Adipocyte (in vitro differentiated cells): ENCODE results near the gene KIF17.
"Not testable (repeated sequence)": the region's sequence is repeated elsewhere in the genome, so short reads cannot be mapped to it uniquely, and the experiment has no call there.

Source experiments
- DNase-seq: peaks from one replicate; pipeline ENCODE4 v3.0.0-alpha.2; 2015; ENCODE audit warnings: low read depth
- H3K27me3 ChIP-seq: replicated peaks from 2 replicates; pipeline ENCODE4 v1.7.0; 2013; ENCODE audit warnings: mild to moderate bottlenecking, low read length, moderate library complexity; ENCODE audit not compliant: control insufficient read depth, insufficient read depth
- H3K36me3 ChIP-seq: 2 replicates; pipeline ENCODE4 v1.7.0; 2013; ENCODE audit warnings: low read length, mild to moderate bottlenecking, moderate library complexity; ENCODE audit not compliant: control insufficient read depth, insufficient read depth, severe bottlenecking
- H3K4me1 ChIP-seq: 2 replicates; pipeline ENCODE4 v1.7.0; 2013; ENCODE audit warnings: mild to moderate bottlenecking, low read length, moderate library complexity; ENCODE audit not compliant: control insufficient read depth, insufficient read depth
- H3K4me3 ChIP-seq: 2 replicates; pipeline ENCODE4 v1.7.0; 2013; ENCODE audit warnings: mild to moderate bottlenecking, low read length, moderate library complexity
- H3K9ac ChIP-seq: 2 replicates; pipeline ENCODE4 v1.7.0; 2013; ENCODE audit warnings: mild to moderate bottlenecking, low read length, moderate library complexity
- H3K9me3 ChIP-seq: 2 replicates; pipeline ENCODE4 v1.7.0; 2013; ENCODE audit warnings: mild to moderate bottlenecking, low read length, moderate library complexity; ENCODE audit not compliant: control insufficient read depth

Gene KIF17

DNA sequence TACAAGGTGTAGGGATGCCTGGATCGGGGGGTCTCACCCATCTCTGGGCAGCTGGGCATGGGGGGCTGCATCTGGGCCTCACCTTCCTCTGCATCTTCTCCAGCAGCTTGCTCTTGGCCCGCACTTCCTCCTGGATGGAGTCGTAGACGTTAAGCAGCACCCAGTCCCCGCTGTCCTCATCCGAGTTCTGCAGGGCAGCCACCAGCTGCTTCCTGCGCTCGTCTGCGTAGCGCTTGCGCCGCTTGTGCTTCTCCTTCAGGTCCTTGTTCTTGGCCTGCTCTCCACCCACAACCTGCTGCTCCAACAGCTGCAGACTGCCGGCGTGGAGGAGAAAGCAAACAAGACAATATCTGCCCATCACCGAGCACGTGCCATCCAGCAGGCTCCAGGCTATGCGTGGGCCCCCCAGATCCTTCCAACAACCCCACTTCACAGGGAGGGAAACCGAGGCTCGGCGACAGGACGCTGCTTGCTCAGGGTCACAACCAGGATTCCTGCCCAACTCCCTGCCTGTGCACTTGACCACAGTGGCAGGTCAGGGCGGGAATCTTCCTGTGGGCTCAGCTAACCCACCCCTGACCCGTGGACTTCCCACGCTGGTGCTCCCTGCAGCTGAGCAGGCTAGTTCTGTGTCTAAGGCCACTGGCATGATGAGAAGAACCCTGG, 35.1 kb downstream of the KIF17 start:
- H3K4me3 ChIP-seq, result no peak overlapping the region
- DNase-seq, result no peak
- no peaks in the 10 kb centered on the region for H3K9me3 ChIP-seq
- H3K9ac ChIP-seq, result no peak overlapping the region
- no peaks in the 10 kb centered on the region for H3K4me1 ChIP-seq
- no peaks in the 10 kb centered on the region for H3K36me3 ChIP-seq
- peaks cover 10% of the 10 kb centered on the region for H3K27me3 ChIP-seq

GRCh38 chr1:20681999-20682398, 35.8 kb downstream of the KIF17 start:
- Histone ChIP-seq H3K9me3 (no peaks in the 10 kb centered on the region), H3K4me3 (no peak overlapping the region), H3K9ac (no peak overlapping the region), H3K36me3 (no peaks in the 10 kb centered on the region), H3K4me1 (no peaks in the 10 kb centered on the region), H3K27me3 (peaks cover 10% of the 10 kb centered on the region)
- DNase-seq, result no peak

- H3K27me3 ChIP-seq, result peaks cover 10% of the 10 kb centered on the region
- H3K36me3 ChIP-seq, result no peaks in the 10 kb centered on the region
- H3K4me1 ChIP-seq, result no peaks in the 10 kb centered on the region
- H3K4me3 ChIP-seq, result no peak overlapping the region
- H3K9me3 ChIP-seq, result no peaks in the 10 kb centered on the region
- H3K9ac ChIP-seq, result no peak overlapping the region
- no peak for DNase-seq
Observed at GRCh38 chr1:20680269-20680668, 37.5 kb downstream of the KIF17 start.

DNA sequence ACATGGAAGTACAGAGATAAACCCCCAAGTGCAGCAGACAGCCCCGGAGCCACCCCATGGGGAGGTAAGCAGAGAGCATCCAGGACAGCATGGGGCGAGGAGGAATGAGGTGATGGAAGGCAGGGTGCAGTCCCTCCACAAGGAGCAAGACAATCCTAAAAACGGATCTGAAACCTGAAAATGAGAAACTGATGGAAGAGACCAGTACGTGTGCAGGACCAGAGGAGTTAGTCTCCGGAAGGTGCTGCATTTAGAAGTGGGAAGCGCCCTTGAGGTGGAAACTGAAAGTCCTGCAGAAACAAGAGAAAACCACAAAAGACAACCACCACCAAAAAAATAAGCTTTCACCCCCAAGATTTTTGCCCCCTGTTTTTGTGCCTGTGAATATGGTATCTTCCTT, 39.2 kb downstream of the KIF17 start:
- no peaks in the 10 kb centered on the region for H3K36me3 ChIP-seq
- H3K4me3 ChIP-seq, result no peak overlapping the region
- no peak overlapping the region for H3K9ac ChIP-seq
- H3K9me3 ChIP-seq, result no peaks in the 10 kb centered on the region
- no peak for DNase-seq
- H3K27me3 ChIP-seq, result peaks cover 7% of the 10 kb centered on the region
- no peaks in the 10 kb centered on the region for H3K4me1 ChIP-seq

GRCh38 chr1:20673626-20674025, 44.2 kb downstream of the KIF17 start:
- H3K27me3 ChIP-seq, DNase-seq, H3K4me3 ChIP-seq, H3K4me1 ChIP-seq, H3K9ac ChIP-seq, H3K36me3 ChIP-seq, H3K9me3 ChIP-seq: not testable (repeated sequence)

GRCh38 chr1:20672265-20672632, 45.6 kb downstream of the KIF17 start:
- H3K27me3 ChIP-seq, result peaks cover 8% of the 10 kb centered on the region
- H3K4me3 ChIP-seq, result no peak overlapping the region
- no peak for DNase-seq
- H3K9me3 ChIP-seq, result no peaks in the 10 kb centered on the region
- no peaks in the 10 kb centered on the region for H3K4me1 ChIP-seq
- H3K9ac ChIP-seq, result no peak overlapping the region
- no peaks in the 10 kb centered on the region for H3K36me3 ChIP-seq

- H3K4me3 ChIP-seq, result no peak overlapping the region
- DNase-seq, result no peak
- peaks cover 8% of the 10 kb centered on the region for H3K27me3 ChIP-seq
- H3K9ac ChIP-seq, result no peak overlapping the region
- H3K36me3 ChIP-seq, result no peaks in the 10 kb centered on the region
- H3K9me3 ChIP-seq, result no peaks in the 10 kb centered on the region
- no peaks in the 10 kb centered on the region for H3K4me1 ChIP-seq
Observed at GRCh38 chr1:20670936-20671335, 46.9 kb downstream of the KIF17 start.

- H3K4me1 ChIP-seq, result no peaks in the 10 kb centered on the region
- H3K9ac ChIP-seq, result no peak overlapping the region
- peaks cover 8% of the 10 kb centered on the region for H3K27me3 ChIP-seq
- no peak overlapping the region for H3K4me3 ChIP-seq
- H3K36me3 ChIP-seq, result no peaks in the 10 kb centered on the region
- DNase-seq, result no peak
- H3K9me3 ChIP-seq, result no peaks in the 10 kb centered on the region
Observed at GRCh38 chr1:20668581-20668980, 49.2 kb downstream of the KIF17 start.

DNA sequence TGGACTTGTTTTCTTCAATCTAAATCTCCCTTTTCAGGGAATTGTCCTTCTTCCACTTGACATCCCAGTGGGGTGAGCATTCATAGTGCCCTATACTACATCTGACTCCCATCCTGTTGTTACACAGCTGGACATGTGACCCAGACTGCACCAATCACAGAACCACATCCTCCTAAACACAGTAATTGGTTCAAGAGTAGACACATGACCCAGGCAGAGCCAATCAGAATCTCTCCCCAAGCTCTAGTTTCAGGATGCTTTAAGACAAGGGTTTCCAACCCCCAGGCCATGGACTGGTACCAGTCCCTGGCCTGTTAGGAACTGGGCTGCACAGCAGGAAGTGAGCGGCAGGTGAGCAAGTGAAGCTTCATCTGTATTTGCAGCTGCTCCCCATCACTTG, 51.0 kb downstream of the KIF17 start:
- no peaks in the 10 kb centered on the region for H3K36me3 ChIP-seq
- no peak overlapping the region for H3K9ac ChIP-seq
- H3K4me3 ChIP-seq, result no peak overlapping the region
- no peaks in the 10 kb centered on the region for H3K9me3 ChIP-seq
- peaks cover 4% of the 10 kb centered on the region for H3K27me3 ChIP-seq
- H3K4me1 ChIP-seq, result peaks cover 5% of the 10 kb centered on the region
- no peak for DNase-seq

DNA sequence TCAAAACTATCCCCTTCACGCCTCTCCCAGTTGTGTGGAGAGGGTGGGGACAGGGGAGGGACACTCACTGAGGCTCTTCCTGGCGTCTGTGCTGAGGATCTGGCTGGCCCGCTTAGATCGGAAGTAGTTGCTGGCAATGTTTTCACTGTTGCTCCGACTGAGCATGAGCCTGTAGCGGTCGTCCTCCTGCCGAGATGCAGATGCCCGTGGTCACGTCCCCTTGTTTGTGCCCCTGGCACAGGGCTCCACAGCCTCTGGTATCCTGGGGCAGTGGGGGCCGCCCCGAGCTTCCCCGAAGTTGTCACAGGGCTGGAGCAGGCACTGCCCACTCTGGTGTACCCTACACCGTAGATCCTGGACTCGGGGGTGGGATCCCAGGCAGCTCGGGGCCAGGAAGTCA, 51.7 kb downstream of the KIF17 start:
- peaks cover 2% of the 10 kb centered on the region for H3K27me3 ChIP-seq
- H3K36me3 ChIP-seq, result no peaks in the 10 kb centered on the region
- DNase-seq, result no peak
- H3K4me3 ChIP-seq, result no peak overlapping the region
- H3K9me3 ChIP-seq, result no peaks in the 10 kb centered on the region
- no peak overlapping the region for H3K9ac ChIP-seq
- H3K4me1 ChIP-seq, result peaks cover 7% of the 10 kb centered on the region

DNA sequence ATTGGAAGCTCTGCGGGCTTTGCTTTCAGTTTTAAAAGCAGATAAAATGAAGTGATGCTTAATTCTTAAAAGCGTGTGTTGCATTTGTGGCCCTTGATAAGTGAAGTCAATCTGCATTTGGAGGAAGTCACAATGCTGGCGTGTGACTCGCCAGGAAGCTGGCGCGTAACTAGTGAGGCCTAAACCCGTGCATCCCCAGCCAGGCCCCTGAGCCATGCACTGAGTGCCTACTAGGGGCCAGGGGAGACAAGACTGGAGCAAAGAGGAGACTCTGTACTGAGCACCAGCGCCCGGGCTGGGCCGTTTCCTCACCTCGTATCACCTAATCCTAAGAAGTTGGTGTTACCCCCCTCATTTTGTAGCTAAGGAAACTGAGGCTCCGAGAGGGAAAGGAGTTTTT, 52.1 kb downstream of the KIF17 start:
- DNase-seq, result no peak
- H3K27me3 ChIP-seq, result no peaks in the 10 kb centered on the region
- no peak overlapping the region for H3K9ac ChIP-seq
- H3K9me3 ChIP-seq, result no peaks in the 10 kb centered on the region
- no peak overlapping the region for H3K4me3 ChIP-seq
- H3K36me3 ChIP-seq, result no peaks in the 10 kb centered on the region
- H3K4me1 ChIP-seq, result peaks cover 7% of the 10 kb centered on the region
